Pulmonary artery endothelial cell (primary cell): ENCODE measurements around the gene LDLR. TPM values are rescaled to one million over a fixed set of nuclear protein-coding genes. Genes with fewer than 3 reads are reported as not detected.
A peak's percentile ranks its signal among the peaks of the same experiment; 100 is the strongest.
"Not testable (repeated sequence)": the region's sequence is repeated elsewhere in the genome, so short reads cannot be mapped to it uniquely, and the experiment has no call there.

Experiments used
- DNase-seq: peaks from one replicate; pipeline ENCODE4 v3.0.0-alpha.2; 2011; ENCODE audit warnings: low read depth, low spot score
- total RNA-seq: library from RNA; depleted of rRNA; stranded (reverse); fragments of >200 nt; gene quantifications from 2 replicates; pipeline ENCODE4 v1.2.3, GENCODE V29; 2014

Gene LDLR
- total RNA-seq, 1 donor from 2014 or later = 98.5 TPM

GRCh38 chr19:11070123-11070522 lies 19.1 kb upstream of the LDLR start:
- DNase-seq = no peak

GRCh38 chr19:11073568-11073967 lies 15.7 kb upstream of the LDLR start:
- no peak for DNase-seq

GRCh38 chr19:11076792-11077191 lies 12.5 kb upstream of the LDLR start:
- not testable (repeated sequence) for DNase-seq

GRCh38 chr19:11078893-11079292 lies 10.4 kb upstream of the LDLR start:
- no peak for DNase-seq

GRCh38 chr19:11079999-11080398 lies 9.3 kb upstream of the LDLR start:
- no peak for DNase-seq

- DNase-seq = no peak
Observed at GRCh38 chr19:11087870-11088505, 1.3 kb upstream of the LDLR start.

GRCh38 chr19:11088506-11089253 lies 583 bp upstream of the LDLR start:
- DNase-seq = no peak

- DNase-seq = not testable (repeated sequence)
Observed at GRCh38 chr19:11090014-11090263, 676 bp downstream of the LDLR start.

- DNase-seq = peak; percentile 85
Observed at GRCh38 chr19:11090264-11090996, 1.2 kb downstream of the LDLR start.

GRCh38 chr19:11090997-11091702 lies 1.9 kb downstream of the LDLR start:
- DNase-seq = no peak

- DNase-seq = peak; percentile 87
Observed at GRCh38 chr19:11091703-11092153, 2.5 kb downstream of the LDLR start.

- peak; percentile 68 for DNase-seq
Observed at GRCh38 chr19:11092181-11092538, 2.9 kb downstream of the LDLR start.

GRCh38 chr19:11093689-11094238 lies 4.5 kb downstream of the LDLR start:
- no peak for DNase-seq

GRCh38 chr19:11094520-11094894 lies 5.2 kb downstream of the LDLR start:
- no peak for DNase-seq

- peak; percentile 24 for DNase-seq
Observed at GRCh38 chr19:11096210-11096841, 7.1 kb downstream of the LDLR start.

GRCh38 chr19:11097367-11097766 lies 8.1 kb downstream of the LDLR start:
- DNase-seq = not testable (repeated sequence)

GRCh38 chr19:11098327-11098726 lies 9.1 kb downstream of the LDLR start:
- no peak for DNase-seq

- no peak for DNase-seq
Observed at GRCh38 chr19:11098861-11099260, 9.6 kb downstream of the LDLR start.

GRCh38 chr19:11100049-11100448 lies 10.8 kb downstream of the LDLR start:
- DNase-seq = no peak

GRCh38 chr19:11101057-11101456 lies 11.8 kb downstream of the LDLR start:
- no peak for DNase-seq

GRCh38 chr19:11102944-11103343 lies 13.7 kb downstream of the LDLR start:
- no peak for DNase-seq
